ENCODE measurements around the gene CA9. TPM values are rescaled to one million over a fixed set of nuclear protein-coding genes. Genes with fewer than 3 reads are reported as not detected.

Gene CA9
- total and polyA plus RNA-seq, 9 of the 15 experiments (the other 6 are each of a cell fraction or from before 2014, with no cell fraction given) = 0.15 to 10.6 (median 0.60) TPM; not detected in 4

DNA sequence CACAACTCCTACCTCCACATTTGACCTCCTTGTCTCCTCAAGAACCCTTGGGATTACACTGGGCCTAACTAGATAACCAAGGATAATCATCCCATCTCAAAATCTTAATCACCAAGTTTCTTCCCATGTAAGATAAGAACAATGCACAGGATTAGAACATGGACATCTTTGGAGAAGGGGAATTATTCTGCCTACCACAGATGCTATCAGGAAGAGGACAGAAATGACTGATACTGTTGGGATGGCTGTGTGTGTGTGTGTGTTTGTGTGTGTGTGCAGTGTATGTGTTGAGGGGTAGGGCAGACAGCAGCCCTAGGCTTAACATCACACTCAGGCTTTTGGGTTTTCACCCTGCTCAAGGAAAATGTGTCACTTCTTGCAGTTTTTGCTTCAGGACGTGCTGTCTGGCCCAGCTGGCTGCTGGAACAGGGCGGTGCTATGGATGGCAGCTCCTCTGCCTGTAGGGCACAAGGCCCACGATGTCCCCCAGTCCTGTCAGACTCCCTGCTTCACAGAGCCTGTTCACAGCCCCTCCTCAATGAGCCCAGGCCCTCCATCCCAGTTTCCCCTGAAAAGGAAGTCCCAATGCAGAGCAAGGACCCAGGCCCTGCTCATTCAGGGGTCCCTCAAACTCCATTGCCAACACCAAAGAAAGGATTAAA, 7.7 kb downstream of the CA9 start:
- FAIRE-seq = no peak
- 33% methylated on average over 1 of the region's 3 CpGs for WGBS (ENCODE audit: insufficient coverage, low coverage, missing lambda C conversion rate)
- intact Hi-C loops (cut with micrococcal nuclease) = no loop called here
- no peak for TF ChIP-seq KDM4B (IDR thresholded peaks at IDR 0.05; ENCODE audit: borderline replicate concordance in 2 of 2, low read depth in 1 of 2)
- TF ChIP-seq ZNF175 (CRISPR knock-in tag; IDR thresholded peaks at IDR 0.05; ENCODE audit: low read depth) = no peak
- TF ChIP-seq, protein P1, sequence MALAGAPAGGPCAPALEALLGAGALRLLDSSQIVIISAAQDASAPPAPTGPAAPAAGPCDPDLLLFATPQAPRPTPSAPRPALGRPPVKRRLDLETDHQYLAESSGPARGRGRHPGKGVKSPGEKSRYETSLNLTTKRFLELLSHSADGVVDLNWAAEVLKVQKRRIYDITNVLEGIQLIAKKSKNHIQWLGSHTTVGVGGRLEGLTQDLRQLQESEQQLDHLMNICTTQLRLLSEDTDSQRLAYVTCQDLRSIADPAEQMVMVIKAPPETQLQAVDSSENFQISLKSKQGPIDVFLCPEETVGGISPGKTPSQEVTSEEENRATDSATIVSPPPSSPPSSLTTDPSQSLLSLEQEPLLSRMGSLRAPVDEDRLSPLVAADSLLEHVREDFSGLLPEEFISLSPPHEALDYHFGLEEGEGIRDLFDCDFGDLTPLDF (CRISPR knock-in tag; IDR thresholded peaks at IDR 0.05) = no peak
- no peak for TF ChIP-seq ZNF57 (CRISPR knock-in tag; IDR thresholded peaks at IDR 0.05)
- TF ChIP-seq FOXA3 (CRISPR knock-in tag; conservative IDR thresholded peaks at IDR 0.05 in 1 of 2, IDR thresholded peaks at IDR 0.05 in 1 of 2) = no peak
- no peak for TF ChIP-seq MCM3 (IDR thresholded peaks at IDR 0.05)
- no peak for TF ChIP-seq ZBTB1 (CRISPR knock-in tag; IDR thresholded peaks at IDR 0.05; ENCODE audit: borderline replicate concordance, low read depth)
- no peak for TF ChIP-seq SUPT5H (IDR thresholded peaks at IDR 0.05)
- no peak for TF ChIP-seq TAF7 (tag; IDR thresholded peaks at IDR 0.05)
- TF ChIP-seq, protein P2, sequence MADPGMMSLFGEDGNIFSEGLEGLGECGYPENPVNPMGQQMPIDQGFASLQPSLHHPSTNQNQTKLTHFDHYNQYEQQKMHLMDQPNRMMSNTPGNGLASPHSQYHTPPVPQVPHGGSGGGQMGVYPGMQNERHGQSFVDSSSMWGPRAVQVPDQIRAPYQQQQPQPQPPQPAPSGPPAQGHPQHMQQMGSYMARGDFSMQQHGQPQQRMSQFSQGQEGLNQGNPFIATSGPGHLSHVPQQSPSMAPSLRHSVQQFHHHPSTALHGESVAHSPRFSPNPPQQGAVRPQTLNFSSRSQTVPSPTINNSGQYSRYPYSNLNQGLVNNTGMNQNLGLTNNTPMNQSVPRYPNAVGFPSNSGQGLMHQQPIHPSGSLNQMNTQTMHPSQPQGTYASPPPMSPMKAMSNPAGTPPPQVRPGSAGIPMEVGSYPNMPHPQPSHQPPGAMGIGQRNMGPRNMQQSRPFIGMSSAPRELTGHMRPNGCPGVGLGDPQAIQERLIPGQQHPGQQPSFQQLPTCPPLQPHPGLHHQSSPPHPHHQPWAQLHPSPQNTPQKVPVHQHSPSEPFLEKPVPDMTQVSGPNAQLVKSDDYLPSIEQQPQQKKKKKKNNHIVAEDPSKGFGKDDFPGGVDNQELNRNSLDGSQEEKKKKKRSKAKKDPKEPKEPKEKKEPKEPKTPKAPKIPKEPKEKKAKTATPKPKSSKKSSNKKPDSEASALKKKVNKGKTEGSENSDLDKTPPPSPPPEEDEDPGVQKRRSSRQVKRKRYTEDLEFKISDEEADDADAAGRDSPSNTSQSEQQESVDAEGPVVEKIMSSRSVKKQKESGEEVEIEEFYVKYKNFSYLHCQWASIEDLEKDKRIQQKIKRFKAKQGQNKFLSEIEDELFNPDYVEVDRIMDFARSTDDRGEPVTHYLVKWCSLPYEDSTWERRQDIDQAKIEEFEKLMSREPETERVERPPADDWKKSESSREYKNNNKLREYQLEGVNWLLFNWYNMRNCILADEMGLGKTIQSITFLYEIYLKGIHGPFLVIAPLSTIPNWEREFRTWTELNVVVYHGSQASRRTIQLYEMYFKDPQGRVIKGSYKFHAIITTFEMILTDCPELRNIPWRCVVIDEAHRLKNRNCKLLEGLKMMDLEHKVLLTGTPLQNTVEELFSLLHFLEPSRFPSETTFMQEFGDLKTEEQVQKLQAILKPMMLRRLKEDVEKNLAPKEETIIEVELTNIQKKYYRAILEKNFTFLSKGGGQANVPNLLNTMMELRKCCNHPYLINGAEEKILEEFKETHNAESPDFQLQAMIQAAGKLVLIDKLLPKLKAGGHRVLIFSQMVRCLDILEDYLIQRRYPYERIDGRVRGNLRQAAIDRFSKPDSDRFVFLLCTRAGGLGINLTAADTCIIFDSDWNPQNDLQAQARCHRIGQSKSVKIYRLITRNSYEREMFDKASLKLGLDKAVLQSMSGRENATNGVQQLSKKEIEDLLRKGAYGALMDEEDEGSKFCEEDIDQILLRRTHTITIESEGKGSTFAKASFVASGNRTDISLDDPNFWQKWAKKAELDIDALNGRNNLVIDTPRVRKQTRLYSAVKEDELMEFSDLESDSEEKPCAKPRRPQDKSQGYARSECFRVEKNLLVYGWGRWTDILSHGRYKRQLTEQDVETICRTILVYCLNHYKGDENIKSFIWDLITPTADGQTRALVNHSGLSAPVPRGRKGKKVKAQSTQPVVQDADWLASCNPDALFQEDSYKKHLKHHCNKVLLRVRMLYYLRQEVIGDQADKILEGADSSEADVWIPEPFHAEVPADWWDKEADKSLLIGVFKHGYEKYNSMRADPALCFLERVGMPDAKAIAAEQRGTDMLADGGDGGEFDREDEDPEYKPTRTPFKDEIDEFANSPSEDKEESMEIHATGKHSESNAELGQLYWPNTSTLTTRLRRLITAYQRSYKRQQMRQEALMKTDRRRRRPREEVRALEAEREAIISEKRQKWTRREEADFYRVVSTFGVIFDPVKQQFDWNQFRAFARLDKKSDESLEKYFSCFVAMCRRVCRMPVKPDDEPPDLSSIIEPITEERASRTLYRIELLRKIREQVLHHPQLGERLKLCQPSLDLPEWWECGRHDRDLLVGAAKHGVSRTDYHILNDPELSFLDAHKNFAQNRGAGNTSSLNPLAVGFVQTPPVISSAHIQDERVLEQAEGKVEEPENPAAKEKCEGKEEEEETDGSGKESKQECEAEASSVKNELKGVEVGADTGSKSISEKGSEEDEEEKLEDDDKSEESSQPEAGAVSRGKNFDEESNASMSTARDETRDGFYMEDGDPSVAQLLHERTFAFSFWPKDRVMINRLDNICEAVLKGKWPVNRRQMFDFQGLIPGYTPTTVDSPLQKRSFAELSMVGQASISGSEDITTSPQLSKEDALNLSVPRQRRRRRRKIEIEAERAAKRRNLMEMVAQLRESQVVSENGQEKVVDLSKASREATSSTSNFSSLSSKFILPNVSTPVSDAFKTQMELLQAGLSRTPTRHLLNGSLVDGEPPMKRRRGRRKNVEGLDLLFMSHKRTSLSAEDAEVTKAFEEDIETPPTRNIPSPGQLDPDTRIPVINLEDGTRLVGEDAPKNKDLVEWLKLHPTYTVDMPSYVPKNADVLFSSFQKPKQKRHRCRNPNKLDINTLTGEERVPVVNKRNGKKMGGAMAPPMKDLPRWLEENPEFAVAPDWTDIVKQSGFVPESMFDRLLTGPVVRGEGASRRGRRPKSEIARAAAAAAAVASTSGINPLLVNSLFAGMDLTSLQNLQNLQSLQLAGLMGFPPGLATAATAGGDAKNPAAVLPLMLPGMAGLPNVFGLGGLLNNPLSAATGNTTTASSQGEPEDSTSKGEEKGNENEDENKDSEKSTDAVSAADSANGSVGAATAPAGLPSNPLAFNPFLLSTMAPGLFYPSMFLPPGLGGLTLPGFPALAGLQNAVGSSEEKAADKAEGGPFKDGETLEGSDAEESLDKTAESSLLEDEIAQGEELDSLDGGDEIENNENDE (IDR thresholded peaks at IDR 0.05; ENCODE audit: low read depth, low read length) = no peak

More for the DNA sequence above, 7.7 kb downstream of the CA9 start:
- DNase-seq (ENCODE audit: extremely low read depth in 1 of 4, low spot score in 3 of 4) (no peak), ATAC-seq (no peak)
- peaks cover 7% of the 10 kb centered on the region; the same call in 2 of the 3 replicates for H3K36me3 ChIP-seq (ENCODE audit: control insufficient read depth, insufficient read depth, low read length)
- H4K20me1 ChIP-seq (replicated peaks; ENCODE audit: control insufficient read depth, insufficient read depth, low read length) = no peaks in the 10 kb centered on the region
- peaks cover 0 to 4% of the 10 kb centered on the region in 2 experiments; a peak in 3 of 5 replicates for H3K4me1 ChIP-seq (replicated peaks in 1 of 2; ENCODE audit: control insufficient read depth in 2 of 2, insufficient read depth in 2 of 2, low read length in 2 of 2)
- no peaks in the 10 kb centered on the region for H3K27me3 ChIP-seq (ENCODE audit: control insufficient read depth in 2 of 2, insufficient read depth in 2 of 2, low read length in 2 of 2)
- no peak overlapping the region for H3K4me2 ChIP-seq (ENCODE audit: insufficient read depth, low read length)
- no peaks in the 10 kb centered on the region for H3K9me1 ChIP-seq (ENCODE audit: control insufficient read depth, insufficient read depth, low read length)
- in situ Hi-C loops (cut with MboI) = no loop called here
- H3K27ac ChIP-seq (ENCODE audit: extremely low read depth, low read depth, low read length) = no peak overlapping the region
- no TSS peak for BruUV-seq (replicated peaks)
- H3K9ac ChIP-seq (ENCODE audit: insufficient read depth in 1 of 2, low read depth in 2 of 2, low read length in 2 of 2) = no peak overlapping the region
- no peaks in the 10 kb centered on the region for H3K9me3 ChIP-seq (replicated peaks; ENCODE audit: control insufficient read depth, insufficient read depth, low read depth, low read length)
- no peaks in the 10 kb centered on the region for H3K79me2 ChIP-seq (ENCODE audit: control insufficient read depth, insufficient read depth, low read length)
- ChIA-PET POLR2A (interaction anchor here (0.6 to 1.1 kb wide), 3 partner anchors 13 to 170 kb away, joined by 3 to 4 read pairs (median 3); no protein-coding TSS in a partner anchor), CTCF (ENCODE audit: low intra/inter-chr PET ratio) (no interaction called here)
- H3K4me3 ChIP-seq = no peak overlapping the region
- H2AFZ ChIP-seq (ENCODE audit: low read depth, low read length) = no peak overlapping the region

Data from K562 (cell line).